Activated naive CD4-positive, alpha-beta T cell treated with anti-CD3 and anti-CD28 coated beads, Interleukin-2, amount 10 ng/mL, durations not matched to agents 7 days and 5 days (primary cell): Measurements from ENCODE around the gene TMEM238.

ENCODE experiments used
- CTCF ChIA-PET: fragments of 350-600 bp; sonication (Branson Sonifier 250); formaldehyde crosslinking; loops from one replicate; lab custom pipeline; 2021; ENCODE audit warnings: antibody characterized with exemption; lab: Charles Lee
- DNase-seq: peaks from one replicate; pipeline ENCODE4 v3.0.0-alpha.2; 2020
- H3K27ac Mint-ChIP-seq: one replicate; pipeline ENCODE4 v1.8.0; 2021; ENCODE audit warnings: mild to moderate bottlenecking, moderate library complexity, mixed read lengths
- H3K27me3 Mint-ChIP-seq: one replicate; pipeline ENCODE4 v1.8.0; 2021; ENCODE audit warnings: mild to moderate bottlenecking, mixed read lengths
- H3K36me3 Mint-ChIP-seq: one replicate; pipeline ENCODE4 v1.8.0; 2021; ENCODE audit warnings: mixed read lengths
- H3K4me1 Mint-ChIP-seq: one replicate; pipeline ENCODE4 v1.8.0; 2021; ENCODE audit warnings: mixed read lengths
- H3K4me3 Mint-ChIP-seq: one replicate; pipeline ENCODE4 v1.8.0; 2021; ENCODE audit warnings: mild to moderate bottlenecking, moderate library complexity, mixed read lengths
- H3K9me3 Mint-ChIP-seq: one replicate; pipeline ENCODE4 v1.8.0; 2021; ENCODE audit warnings: mixed read lengths

TMEM238 gene

DNA sequence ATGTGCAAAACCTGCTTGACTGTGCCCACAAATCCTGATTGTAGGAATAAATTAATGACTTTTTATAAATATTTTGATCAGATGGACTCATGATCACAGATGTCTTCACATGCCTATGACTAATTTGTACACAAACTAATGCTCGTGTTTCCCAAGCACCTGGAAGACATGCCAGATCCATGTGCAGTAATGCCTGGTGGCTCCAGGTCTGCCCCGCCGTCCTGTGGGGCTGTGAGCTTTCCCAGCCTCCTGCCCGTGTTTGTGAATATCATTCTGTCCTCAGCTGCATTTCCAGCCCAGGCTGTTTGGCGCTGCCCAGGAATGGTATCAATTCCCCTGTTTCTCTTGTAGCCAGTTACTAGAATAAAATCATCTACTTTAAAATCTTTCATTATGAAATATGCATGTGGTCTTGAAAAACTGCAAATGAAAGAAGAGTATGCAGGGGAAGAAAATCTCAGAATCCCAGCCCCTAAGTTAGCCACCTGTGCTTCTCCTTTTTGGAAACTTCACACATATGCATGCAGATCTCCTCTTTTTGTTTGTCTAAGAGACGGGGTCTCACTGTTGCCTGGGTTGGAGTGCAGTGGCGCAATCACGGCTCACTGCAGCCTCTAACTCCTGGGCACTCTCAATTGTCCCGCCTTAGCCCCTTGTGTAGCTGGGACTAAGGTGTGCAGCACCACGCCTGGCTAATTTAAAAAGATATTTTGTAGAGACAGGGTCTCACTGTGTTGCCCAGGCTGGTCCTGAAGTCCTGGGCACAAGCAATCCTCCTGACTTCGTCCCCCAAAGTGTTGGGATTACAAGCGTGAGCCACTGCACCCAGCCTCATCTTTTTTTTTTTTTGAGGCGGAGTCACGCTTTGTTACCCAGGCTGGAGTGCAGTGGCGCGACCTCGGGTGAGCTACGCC, 7.9 kb upstream of the TMEM238 start:
- no peaks in the 10 kb centered on the region for H3K27me3 Mint-ChIP-seq
- no peak for DNase-seq
- H3K4me1 Mint-ChIP-seq, result peaks cover 38% of the 10 kb centered on the region
- H3K27ac Mint-ChIP-seq, result no peak overlapping the region
- H3K9me3 Mint-ChIP-seq, result no peaks in the 10 kb centered on the region
- no peak overlapping the region for H3K4me3 Mint-ChIP-seq
- CTCF ChIA-PET, result no interaction called here
- peaks cover 35% of the 10 kb centered on the region for H3K36me3 Mint-ChIP-seq

DNA sequence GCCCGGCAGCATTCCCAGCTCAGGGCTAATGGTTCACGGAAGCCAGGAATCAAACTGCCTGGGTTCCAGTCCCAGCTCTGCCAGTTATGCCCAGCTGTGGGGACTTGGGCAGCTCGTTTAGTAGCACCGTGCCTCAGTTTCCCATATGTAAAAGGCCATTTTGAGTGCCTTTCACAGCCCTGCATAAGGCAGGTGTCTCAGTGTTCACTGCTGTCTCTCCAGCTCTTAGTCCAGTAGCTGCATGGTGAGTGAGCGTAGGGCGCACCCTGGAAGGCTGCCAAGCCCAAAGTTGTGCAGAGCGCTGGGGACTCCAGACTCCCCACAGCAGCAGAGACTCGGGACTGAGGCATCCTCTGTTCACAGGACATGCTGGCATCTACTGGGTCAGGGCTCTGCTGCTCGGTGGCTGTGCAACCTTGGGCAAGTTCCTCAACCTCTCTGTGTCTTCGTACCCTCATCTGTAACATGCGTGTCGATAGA, 7.1 kb upstream of the TMEM238 start:
- Mint-ChIP-seq H3K9me3 (no peaks in the 10 kb centered on the region), H3K36me3 (peaks cover 42% of the 10 kb centered on the region), H3K27me3 (no peaks in the 10 kb centered on the region), H3K27ac (no peak overlapping the region), H3K4me3 (no peak overlapping the region), H3K4me1 (peaks cover 44% of the 10 kb centered on the region)
- CTCF ChIA-PET, result no interaction called here
- no peak for DNase-seq

DNA sequence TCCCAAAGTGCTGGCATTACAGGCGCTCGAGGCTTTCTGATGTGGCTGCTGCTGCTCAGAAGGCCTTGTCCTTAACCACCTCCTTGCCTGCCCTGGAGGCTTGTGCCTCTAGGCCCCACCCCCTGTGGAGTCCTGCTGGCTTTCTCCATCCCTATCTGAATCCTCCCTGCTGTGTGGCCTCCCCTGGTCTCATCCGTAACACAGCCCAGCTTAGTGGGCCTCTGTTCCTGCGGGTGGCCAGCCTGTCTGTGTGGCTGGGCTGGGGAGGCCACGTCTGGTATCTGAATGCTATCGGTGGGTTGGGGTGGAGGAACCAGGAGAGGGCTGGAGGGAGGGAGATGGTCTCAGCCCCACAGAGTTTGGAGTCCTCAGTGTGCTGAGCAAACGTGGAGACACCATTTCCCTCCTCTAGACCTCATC, 6.4 kb upstream of the TMEM238 start:
- Mint-ChIP-seq H3K27me3 (no peaks in the 10 kb centered on the region), H3K9me3 (no peaks in the 10 kb centered on the region), H3K36me3 (peaks cover 49% of the 10 kb centered on the region), H3K27ac (no peak overlapping the region), H3K4me3 (no peak overlapping the region), H3K4me1 (peaks cover 46% of the 10 kb centered on the region)
- CTCF ChIA-PET, result interaction anchor here (1.0 kb wide), 1 partner anchor 89 kb away, joined by 3 read pairs; no protein-coding TSS in a partner anchor
- DNase-seq, result no peak

DNA sequence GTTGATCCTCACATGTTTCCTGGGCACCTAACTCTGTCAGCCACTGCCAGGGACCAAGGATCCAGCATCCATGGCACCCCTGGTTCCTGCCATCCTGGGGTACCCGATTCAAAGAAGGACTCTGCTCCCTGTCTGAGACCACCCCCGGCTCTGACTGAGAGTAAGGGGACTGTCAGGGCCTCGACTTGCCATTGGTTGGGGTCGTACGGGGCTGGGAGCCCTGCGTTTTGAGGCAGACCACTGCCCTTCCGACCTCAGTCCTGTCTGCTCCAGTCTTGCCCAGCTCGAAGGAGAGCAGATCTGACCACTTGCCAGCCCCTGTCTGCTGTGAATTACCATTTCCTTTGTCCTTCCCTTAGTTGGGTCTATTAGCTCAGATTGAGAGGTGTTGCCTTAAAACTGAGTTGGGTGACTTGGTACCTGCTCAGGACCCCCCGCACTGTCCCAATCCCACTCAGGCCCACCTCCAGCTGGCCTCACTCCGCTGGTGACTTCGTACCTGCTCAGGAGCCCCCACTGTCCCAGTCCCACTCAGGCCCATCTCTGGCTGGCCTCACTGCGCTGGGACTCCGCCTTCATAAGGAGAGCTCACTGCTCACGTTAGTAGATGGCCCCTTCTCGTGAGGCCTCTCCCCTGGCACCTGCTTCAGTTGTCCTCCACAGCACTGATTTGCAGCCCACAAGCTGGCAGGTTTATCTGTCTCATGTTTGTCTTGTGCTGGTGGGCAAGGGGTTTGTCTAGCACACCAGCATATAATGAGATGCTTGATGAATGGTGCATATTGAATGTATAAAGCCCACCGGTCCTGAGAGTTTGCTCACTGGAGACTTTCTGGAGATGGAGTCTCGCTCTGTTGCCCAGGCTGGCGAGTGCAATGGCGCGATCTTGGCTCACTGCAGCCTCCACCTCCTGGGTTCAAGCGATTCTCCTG, 5.6 kb upstream of the TMEM238 start:
- peaks cover 49% of the 10 kb centered on the region for H3K36me3 Mint-ChIP-seq
- DNase-seq, result no peak
- no peaks in the 10 kb centered on the region for H3K27me3 Mint-ChIP-seq
- CTCF ChIA-PET, result interaction anchor here (1.0 kb wide), 1 partner anchor 88 kb away, joined by 3 read pairs; no protein-coding TSS in a partner anchor
- H3K4me1 Mint-ChIP-seq, result peaks cover 52% of the 10 kb centered on the region
- no peak overlapping the region for H3K4me3 Mint-ChIP-seq
- H3K27ac Mint-ChIP-seq, result no peak overlapping the region
- no peaks in the 10 kb centered on the region for H3K9me3 Mint-ChIP-seq

DNA sequence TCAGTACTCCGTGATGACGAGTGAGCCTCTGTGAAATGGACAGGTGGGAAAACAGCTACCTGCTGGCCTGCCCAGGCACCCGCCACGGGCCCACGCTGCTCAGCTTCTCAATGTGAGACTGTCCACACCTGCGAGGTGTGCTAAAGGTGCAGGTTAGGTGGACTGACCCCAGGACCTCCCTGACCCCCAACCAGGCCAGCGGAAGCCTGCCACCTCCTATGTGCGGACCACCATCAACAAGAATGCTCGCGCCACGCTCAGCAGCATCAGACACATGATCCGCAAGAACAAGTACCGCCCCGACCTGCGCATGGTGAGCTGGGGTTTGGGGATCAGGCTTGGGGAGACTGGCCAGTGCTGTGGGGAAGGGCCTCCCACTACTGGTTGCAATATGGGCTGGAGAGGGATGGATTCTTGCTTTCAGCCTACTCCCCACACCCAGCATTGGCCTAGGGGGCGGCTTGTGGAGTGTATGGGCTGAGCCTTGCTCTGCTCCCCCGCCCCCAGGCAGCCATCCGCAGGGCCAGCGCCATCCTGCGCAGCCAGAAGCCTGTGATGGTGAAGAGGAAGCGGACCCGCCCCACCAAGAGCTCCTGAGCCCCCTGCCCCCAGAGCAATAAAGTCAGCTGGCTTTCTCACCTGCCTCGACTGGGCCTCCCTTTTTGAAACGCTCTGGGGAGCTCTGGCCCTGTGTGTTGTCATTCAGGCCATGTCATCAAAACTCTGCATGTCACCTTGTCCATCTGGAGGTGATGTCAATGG, 3.8 kb upstream of the TMEM238 start:
- CTCF ChIA-PET, result interaction anchor here (1.3 to 1.6 kb wide), 2 partner anchors 9 to 116 kb away, joined by 3 to 4 read pairs; no protein-coding TSS in a partner anchor
- H3K27ac Mint-ChIP-seq, result no peak overlapping the region

DNA sequence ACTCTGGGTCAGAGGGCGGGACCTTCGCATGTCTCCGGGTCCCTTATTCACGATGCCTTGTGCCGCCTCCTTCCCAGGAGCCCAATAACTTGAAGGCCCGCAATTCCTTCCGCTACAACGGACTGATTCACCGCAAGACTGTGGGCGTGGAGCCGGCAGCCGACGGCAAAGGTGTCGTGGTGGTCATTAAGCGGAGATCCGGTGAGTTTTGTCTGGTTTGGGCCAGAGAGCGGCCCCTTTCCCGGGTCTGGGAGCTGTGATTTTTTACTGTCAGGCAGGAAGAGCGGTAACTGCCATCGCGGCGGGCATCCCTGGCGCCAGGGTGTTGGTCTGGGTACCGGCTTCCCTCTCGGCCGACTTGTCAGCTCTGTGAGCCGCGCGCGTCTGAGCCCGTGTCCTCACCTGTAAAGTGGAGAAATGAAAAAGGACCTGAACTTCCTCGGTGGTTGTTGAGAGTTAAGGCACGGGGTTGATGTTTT, 2.4 kb upstream of the TMEM238 start:
- no peaks in the 10 kb centered on the region for H3K27me3 Mint-ChIP-seq
- H3K27ac Mint-ChIP-seq, result peak overlapping the region; percentile 97
- CTCF ChIA-PET, result interaction anchor here (1.0 to 1.6 kb wide), 3 partner anchors 11 to 117 kb away, joined by 3 to 4 read pairs (median 3); no protein-coding TSS in a partner anchor
- H3K4me1 Mint-ChIP-seq, result peaks cover 75% of the 10 kb centered on the region
- no peak for DNase-seq
- peaks cover 58% of the 10 kb centered on the region for H3K36me3 Mint-ChIP-seq
- H3K4me3 Mint-ChIP-seq, result peak overlapping the region; percentile 97
- H3K9me3 Mint-ChIP-seq, result no peaks in the 10 kb centered on the region

More for the DNA sequence above, 3.8 kb upstream of the TMEM238 start:
- H3K9me3 Mint-ChIP-seq, result no peaks in the 10 kb centered on the region
- H3K36me3 Mint-ChIP-seq, result peaks cover 50% of the 10 kb centered on the region
- no peaks in the 10 kb centered on the region for H3K27me3 Mint-ChIP-seq
- no peak for DNase-seq
- H3K4me3 Mint-ChIP-seq, result peak overlapping the region; percentile 97
- peaks cover 61% of the 10 kb centered on the region for H3K4me1 Mint-ChIP-seq

DNA sequence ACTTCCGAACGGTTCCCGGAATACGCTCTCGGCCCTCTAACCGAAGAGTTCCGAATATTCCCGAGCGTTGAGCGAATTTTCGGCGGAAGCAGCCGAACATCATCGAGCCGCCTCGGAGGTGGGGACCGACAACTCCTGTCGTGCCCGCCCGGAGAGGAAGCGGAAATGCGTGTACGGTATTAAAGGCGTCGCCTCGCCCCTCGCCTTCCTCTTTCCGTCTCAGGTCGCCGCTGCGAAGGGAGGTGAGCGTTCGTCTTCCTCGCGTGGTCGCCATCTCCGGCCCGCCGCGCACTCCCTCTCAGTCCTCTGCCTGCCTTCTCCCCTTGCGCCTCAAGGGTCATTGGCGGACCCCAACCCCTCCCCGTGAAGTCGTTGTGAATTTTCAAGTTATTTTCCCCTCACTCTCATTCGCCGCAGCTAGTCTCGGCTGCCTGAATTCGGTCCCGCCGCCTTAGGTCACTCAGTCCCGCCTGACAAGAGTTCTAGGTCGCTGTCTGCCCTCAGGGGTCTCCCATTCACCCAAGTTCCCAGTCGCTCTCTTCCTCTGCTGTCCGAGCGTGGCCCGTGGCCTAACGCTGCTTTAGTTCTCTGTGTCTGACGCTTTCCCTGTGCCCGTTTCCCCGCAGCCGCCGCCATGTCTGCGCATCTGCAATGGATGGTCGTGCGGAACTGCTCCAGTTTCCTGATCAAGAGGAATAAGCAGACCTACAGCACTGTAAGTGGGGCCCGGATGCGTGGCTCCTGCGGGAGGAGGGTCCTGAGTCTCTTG, 1.8 kb upstream of the TMEM238 start, which contains the start of gene RPL28:
RPL28 (plus strand) TSS at position 209 of the 769 bp plus-strand sequence; CDS start at position 635, 426 bp downstream.
- no peaks in the 10 kb centered on the region for H3K9me3 Mint-ChIP-seq
- H3K4me3 Mint-ChIP-seq, result peak within 1 kb of the TSS; percentile 97
- DNase-seq, result peak; percentile 98
- CTCF ChIA-PET, result interaction anchor here (1.0 kb wide), 1 partner anchor 19 kb away, joined by 3 read pairs; no protein-coding TSS in a partner anchor
- peaks cover 76% of the 10 kb centered on the region for H3K4me1 Mint-ChIP-seq
- peaks cover 60% of the 10 kb centered on the region for H3K36me3 Mint-ChIP-seq
- H3K27ac Mint-ChIP-seq, result peak within 1 kb of the TSS; percentile 97
- H3K27me3 Mint-ChIP-seq, result no peaks in the 10 kb centered on the region

DNA sequence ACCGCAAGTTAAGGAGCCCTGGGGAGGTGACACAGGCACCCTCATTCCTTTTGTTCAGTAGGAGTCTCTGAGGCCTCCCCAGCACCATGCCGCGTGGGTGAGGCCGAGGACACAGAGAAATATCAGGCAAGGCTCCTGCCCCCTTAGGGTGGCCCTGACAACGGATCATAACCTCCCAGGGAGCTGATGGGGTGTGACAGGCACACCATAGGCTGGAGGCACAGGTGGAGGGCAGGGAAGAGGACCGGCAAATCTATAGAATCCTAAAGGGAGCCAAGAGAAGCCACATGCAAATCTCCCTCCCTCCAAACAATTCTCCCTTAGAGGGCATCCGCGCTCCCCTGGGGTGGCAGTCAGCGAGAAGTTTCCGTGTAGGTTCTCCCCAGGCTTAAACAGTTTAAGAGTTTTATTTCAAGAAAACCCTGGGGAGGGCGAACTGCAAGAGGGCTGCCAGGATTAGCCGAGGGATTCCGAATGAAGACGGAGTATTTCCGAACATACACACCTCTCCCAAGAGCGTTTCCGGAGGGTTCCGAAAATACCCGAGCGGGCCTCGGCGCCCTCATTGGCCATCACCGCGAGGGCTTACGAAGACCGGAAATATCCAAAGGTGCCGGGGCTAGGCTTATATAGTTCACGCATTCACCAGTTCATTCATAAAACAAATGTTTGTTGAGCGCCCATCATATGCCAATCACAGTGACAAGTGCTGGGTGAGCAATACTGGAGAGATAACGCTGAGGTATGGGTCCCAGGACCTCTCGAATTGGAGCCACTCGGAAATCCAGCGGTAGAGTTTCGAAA, 1.0 kb upstream of the TMEM238 start:
- DNase-seq, result peak; percentile 98
- H3K36me3 Mint-ChIP-seq, result peaks cover 54% of the 10 kb centered on the region
- no peaks in the 10 kb centered on the region for H3K27me3 Mint-ChIP-seq
- H3K27ac Mint-ChIP-seq, result peak overlapping the region; percentile 97
- H3K4me3 Mint-ChIP-seq, result peak overlapping the region; percentile 97
- H3K4me1 Mint-ChIP-seq, result peaks cover 70% of the 10 kb centered on the region
- H3K9me3 Mint-ChIP-seq, result no peaks in the 10 kb centered on the region
- CTCF ChIA-PET, result interaction anchor here (0.9 to 3.1 kb wide), 7 partner anchors 19 to 131 kb away, joined by 3 to 25 read pairs (median 5); partner anchors contain the start of gene KMT5C

DNA sequence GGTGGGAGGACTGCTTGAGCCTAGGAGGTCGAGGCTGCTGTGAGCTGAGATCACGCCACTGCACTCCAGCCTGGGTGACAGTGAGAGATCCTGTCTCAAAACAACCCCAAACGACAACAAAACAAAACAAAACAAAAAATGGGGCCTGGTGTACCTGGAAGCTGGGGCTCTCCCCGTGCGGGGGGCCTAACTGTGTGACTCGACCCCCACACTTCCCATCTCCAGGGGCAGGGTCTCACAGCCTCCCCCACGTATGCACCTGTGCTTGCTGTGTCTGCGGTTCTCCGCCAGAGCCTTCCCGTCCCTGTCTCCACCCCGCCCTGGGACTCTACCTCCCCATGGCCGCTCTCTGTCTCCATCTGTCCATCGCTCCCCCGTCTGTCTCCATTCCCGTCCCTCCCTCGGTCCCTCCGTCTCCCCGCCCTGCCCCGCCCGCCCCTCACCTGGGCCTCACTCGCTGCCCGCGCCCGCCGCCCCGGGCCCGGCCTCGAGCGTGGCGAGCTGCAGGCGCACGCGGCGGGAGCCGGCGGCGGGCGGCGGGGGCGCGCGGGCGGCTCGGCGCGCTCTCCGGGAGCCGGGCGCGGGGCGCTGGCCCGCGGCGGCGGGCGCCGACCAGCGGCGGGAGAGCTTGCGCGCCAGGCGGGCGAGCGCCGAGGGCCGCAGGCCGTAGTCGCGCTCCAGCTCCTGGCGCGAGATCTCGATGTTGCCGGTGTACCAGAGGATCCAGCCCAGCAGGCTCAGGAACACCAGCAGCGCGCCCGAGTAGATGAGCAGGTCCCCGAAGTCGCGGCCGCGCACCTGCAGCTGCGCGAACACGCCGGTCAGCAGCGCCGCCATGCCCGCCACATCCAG, 587 bp downstream of the TMEM238 start:
- Mint-ChIP-seq H3K36me3 (peaks cover 45% of the 10 kb centered on the region), H3K4me1 (peaks cover 55% of the 10 kb centered on the region), H3K27me3 (no peaks in the 10 kb centered on the region), H3K27ac (peak overlapping the region; percentile 93), H3K9me3 (no peaks in the 10 kb centered on the region), H3K4me3 (peak overlapping the region; percentile 90)
- CTCF ChIA-PET, result interaction anchor here (0.5 to 3.1 kb wide), 8 partner anchors 25 to 176 kb away, joined by 3 to 25 read pairs (median 4); partner anchors contain the start of gene KMT5C
- peak; percentile 67 for DNase-seq

DNA sequence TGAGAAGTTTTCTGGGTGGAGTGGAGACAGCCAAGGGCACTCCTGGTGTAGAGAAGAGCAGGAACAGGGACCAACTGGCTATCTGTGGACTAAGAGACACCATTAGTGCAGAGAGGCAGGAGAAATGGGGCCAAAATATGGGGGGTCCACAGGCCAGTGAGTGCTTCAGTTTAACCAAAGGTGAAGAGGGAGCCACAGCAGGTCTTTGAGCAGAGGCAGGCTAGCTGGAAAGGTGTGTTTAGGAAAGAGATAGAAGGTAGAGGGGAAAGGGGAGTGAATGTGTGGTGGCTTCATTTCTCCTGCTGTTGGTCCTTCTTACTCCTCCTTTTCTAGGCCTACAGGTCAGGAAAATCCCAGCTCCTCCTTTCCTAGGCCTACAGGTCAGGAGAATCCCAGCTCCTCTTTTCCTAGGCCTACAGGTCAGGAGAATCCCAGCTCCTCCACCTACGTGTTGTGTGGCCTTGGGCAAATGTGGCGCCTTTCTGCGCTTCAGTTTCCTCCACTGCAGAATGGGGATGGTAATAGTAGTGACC, 1.5 kb downstream of the TMEM238 start:
- Mint-ChIP-seq H3K4me1 (peaks cover 46% of the 10 kb centered on the region), H3K27me3 (peaks cover 4% of the 10 kb centered on the region), H3K36me3 (peaks cover 36% of the 10 kb centered on the region), H3K9me3 (no peaks in the 10 kb centered on the region), H3K4me3 (peak overlapping the region; percentile 90), H3K27ac (peak overlapping the region; percentile 93)
- CTCF ChIA-PET, result interaction anchor here (2.7 to 3.1 kb wide), 2 partner anchors 81 to 91 kb away, joined by 13 to 25 read pairs; no protein-coding TSS in a partner anchor
- no peak for DNase-seq

DNA sequence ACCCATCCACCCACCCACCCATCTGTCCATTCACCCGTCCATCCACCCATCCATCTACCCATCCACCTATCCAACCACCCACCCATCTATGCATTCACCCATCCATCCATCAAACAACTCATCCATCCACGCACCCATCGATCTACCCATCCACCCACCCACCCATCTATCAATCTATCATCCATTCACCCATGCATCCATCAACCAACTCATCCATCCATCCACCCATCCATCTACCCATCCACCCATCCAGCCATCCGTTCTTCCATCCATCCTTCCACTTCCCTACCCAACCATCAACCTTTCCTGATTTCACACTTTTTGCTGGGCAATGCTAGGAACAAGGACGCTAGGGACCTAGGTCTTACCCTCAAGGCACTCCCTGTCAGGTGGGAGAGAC, 2.1 kb downstream of the TMEM238 start:
- H3K27ac Mint-ChIP-seq, result peak overlapping the region; percentile 30
- H3K4me3 Mint-ChIP-seq, result peak overlapping the region; percentile 90
- H3K36me3 Mint-ChIP-seq, result peaks cover 30% of the 10 kb centered on the region
- CTCF ChIA-PET, result no interaction called here
- H3K4me1 Mint-ChIP-seq, result peaks cover 40% of the 10 kb centered on the region
- DNase-seq, result no peak
- H3K27me3 Mint-ChIP-seq, result peaks cover 10% of the 10 kb centered on the region
- no peaks in the 10 kb centered on the region for H3K9me3 Mint-ChIP-seq
